ENCODE data around the gene ING5. TPM values are rescaled to one million over a fixed set of nuclear protein-coding genes. Genes with fewer than 3 reads are reported as not detected.

Gene ING5
- total RNA-seq, 2 experiments from 2014 or later, result 51.2 to 51.3 TPM

GRCh38 chr2:241689306-241689705, 12.5 kb upstream of the ING5 start:
- Mint-ChIP-seq H3K4me1 (ENCODE audit: low read depth) (peaks cover 38% of the 10 kb centered on the region), H3K36me3 (ENCODE audit: low read depth) (peaks cover 37% of the 10 kb centered on the region), H3K9me3 (no peaks in the 10 kb centered on the region), H3K27me3 (no peaks in the 10 kb centered on the region), H3K4me3 (peak overlapping the region; percentile 79), H3K27ac (peak overlapping the region; percentile 78)
- TF ChIP-seq, protein P1, sequence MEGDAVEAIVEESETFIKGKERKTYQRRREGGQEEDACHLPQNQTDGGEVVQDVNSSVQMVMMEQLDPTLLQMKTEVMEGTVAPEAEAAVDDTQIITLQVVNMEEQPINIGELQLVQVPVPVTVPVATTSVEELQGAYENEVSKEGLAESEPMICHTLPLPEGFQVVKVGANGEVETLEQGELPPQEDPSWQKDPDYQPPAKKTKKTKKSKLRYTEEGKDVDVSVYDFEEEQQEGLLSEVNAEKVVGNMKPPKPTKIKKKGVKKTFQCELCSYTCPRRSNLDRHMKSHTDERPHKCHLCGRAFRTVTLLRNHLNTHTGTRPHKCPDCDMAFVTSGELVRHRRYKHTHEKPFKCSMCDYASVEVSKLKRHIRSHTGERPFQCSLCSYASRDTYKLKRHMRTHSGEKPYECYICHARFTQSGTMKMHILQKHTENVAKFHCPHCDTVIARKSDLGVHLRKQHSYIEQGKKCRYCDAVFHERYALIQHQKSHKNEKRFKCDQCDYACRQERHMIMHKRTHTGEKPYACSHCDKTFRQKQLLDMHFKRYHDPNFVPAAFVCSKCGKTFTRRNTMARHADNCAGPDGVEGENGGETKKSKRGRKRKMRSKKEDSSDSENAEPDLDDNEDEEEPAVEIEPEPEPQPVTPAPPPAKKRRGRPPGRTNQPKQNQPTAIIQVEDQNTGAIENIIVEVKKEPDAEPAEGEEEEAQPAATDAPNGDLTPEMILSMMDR (IDR thresholded peaks at IDR 0.05), result no peak
- intact Hi-C loops (cut with DNase I, micrococcal nuclease), result loop anchor here (5.0 to 10.0 kb wide), 4 partner anchors 55 to 1102 kb away; partner anchors contain the start of genes ATG4B (in 1 of the 2), CAPN10 (in 1 of the 2), FARP2 (in 1 of the 2) and THAP4 (in 1 of the 2)
- DNase-seq (peak in 5 of 14 experiments; percentile 15 to 55 (median 38)), ATAC-seq (ENCODE audit: poor library complexity) (peak; percentile 43)
- Histone ChIP-seq H3K36me3 (ENCODE audit: insufficient read depth, low read length) (peaks cover 26% of the 10 kb centered on the region), H3K27ac (ENCODE audit: low read depth in 1 of 2, low read length in 2 of 2) (no peak overlapping the region), H3K4me1 (ENCODE audit: insufficient read depth, low read length) (peaks cover 37% of the 10 kb centered on the region), H3K27me3 (ENCODE audit: control insufficient read depth in 1 of 2, insufficient read depth in 2 of 2, low read length in 2 of 2) (no peaks in the 10 kb centered on the region), H3K4me3 (ENCODE audit: low read length) (no peak overlapping the region), H3K9me3 (ENCODE audit: control insufficient read depth in 1 of 2, insufficient read depth in 1 of 2, low read length in 2 of 2) (no peaks in the 10 kb centered on the region)
- ChIA-PET CTCF (interaction anchor here (2.0 to 2.3 kb wide), 2 partner anchors 9 to 13 kb away, joined by 9 to 15 read pairs; partner anchors contain the start of gene ING5), POLR2A (interaction anchor here (0.6 to 5.7 kb wide), 4 partner anchors 10 to 47 kb away, joined by 3 to 179 read pairs (median 6); partner anchors contain the start of genes D2HGDH and ING5)

- H3K27me3 Mint-ChIP-seq, result no peaks in the 10 kb centered on the region
- H3K9me3 Mint-ChIP-seq, result no peaks in the 10 kb centered on the region
- Histone ChIP-seq H3K27ac (ENCODE audit: low read depth in 1 of 2, low read length in 2 of 2) (no peak overlapping the region), H3K27me3 (ENCODE audit: control insufficient read depth in 1 of 2, insufficient read depth in 2 of 2, low read length in 2 of 2) (no peaks in the 10 kb centered on the region), H3K9me3 (ENCODE audit: control insufficient read depth in 1 of 2, insufficient read depth in 1 of 2, low read length in 2 of 2) (no peaks in the 10 kb centered on the region), H3K36me3 (ENCODE audit: insufficient read depth, low read length) (peaks cover 29% of the 10 kb centered on the region), H3K4me3 (ENCODE audit: low read length) (no peak overlapping the region), H3K4me1 (ENCODE audit: insufficient read depth, low read length) (peaks cover 37% of the 10 kb centered on the region)
- ATAC-seq (ENCODE audit: poor library complexity), result no peak
- peaks cover 38% of the 10 kb centered on the region for H3K4me1 Mint-ChIP-seq (ENCODE audit: low read depth)
- intact Hi-C loops (cut with DNase I, micrococcal nuclease), result no loop called here
- no peak overlapping the region for H3K4me3 Mint-ChIP-seq
- CTCF ChIA-PET, result no interaction called here
- TF ChIP-seq, protein P1 (IDR thresholded peaks at IDR 0.05), result no peak
- H3K36me3 Mint-ChIP-seq (ENCODE audit: low read depth), result peaks cover 32% of the 10 kb centered on the region
- peak overlapping the region; percentile 78 for H3K27ac Mint-ChIP-seq
- no peak for DNase-seq
- POLR2A ChIA-PET, result interaction anchor here (2.2 to 5.7 kb wide), 2 partner anchors 10 to 44 kb away, joined by 10 to 179 read pairs; partner anchors contain the start of genes D2HGDH and ING5
Observed at GRCh38 chr2:241690202-241690717, 11.6 kb upstream of the ING5 start.

- Histone ChIP-seq H3K27me3 (ENCODE audit: control insufficient read depth in 1 of 2, insufficient read depth in 2 of 2, low read length in 2 of 2) (no peaks in the 10 kb centered on the region), H3K36me3 (ENCODE audit: insufficient read depth, low read length) (peaks cover 29% of the 10 kb centered on the region), H3K4me3 (ENCODE audit: low read length) (no peak overlapping the region), H3K4me1 (ENCODE audit: insufficient read depth, low read length) (peaks cover 24% of the 10 kb centered on the region), H3K27ac (ENCODE audit: low read depth in 1 of 2, low read length in 2 of 2) (no peak overlapping the region), H3K9me3 (ENCODE audit: control insufficient read depth in 1 of 2, insufficient read depth in 1 of 2, low read length in 2 of 2) (no peaks in the 10 kb centered on the region)
- no peak for DNase-seq
- Mint-ChIP-seq H3K27me3 (no peaks in the 10 kb centered on the region), H3K4me3 (no peak overlapping the region), H3K36me3 (ENCODE audit: low read depth) (peaks cover 32% of the 10 kb centered on the region), H3K27ac (no peak overlapping the region), H3K4me1 (ENCODE audit: low read depth) (peaks cover 26% of the 10 kb centered on the region), H3K9me3 (no peaks in the 10 kb centered on the region)
- TF ChIP-seq, protein P1 (IDR thresholded peaks at IDR 0.05), result no peak
- ChIA-PET POLR2A (interaction anchor here (0.7 to 2.4 kb wide), 2 partner anchors 9 to 34 kb away, joined by 3 to 18 read pairs; partner anchors contain the start of gene ING5), CTCF (no interaction called here)
- no peak for ATAC-seq (ENCODE audit: poor library complexity)
- intact Hi-C loops (cut with DNase I, micrococcal nuclease), result no loop called here
Observed at GRCh38 chr2:241692448-241692847, 9.4 kb upstream of the ING5 start.

Data from CD4-positive, alpha-beta T cell (primary cell).